ENCODE results near the gene LFNG. TPM values are rescaled to one million over a fixed set of nuclear protein-coding genes. Genes with fewer than 3 reads are reported as not detected.

Gene LFNG
- polyA plus RNA-seq, 1 experiment = 3.1 TPM

- no peak for DNase-seq (ENCODE audit: low read depth)
- TF ChIP-seq CTCF (IDR thresholded peaks at IDR 0.05; ENCODE audit: insufficient read depth, low read depth, low read length) = no peak
- ChIA-PET CTCF (no interaction called here), POLR2A (no interaction called here)
- no peaks in the 10 kb centered on the region for H3K27me3 ChIP-seq (ENCODE audit: control insufficient read depth, insufficient read depth, low read length)
- no peaks in the 10 kb centered on the region for H3K36me3 ChIP-seq (ENCODE audit: control insufficient read depth, insufficient read depth, low read length)
- no peak overlapping the region for H3K4me3 ChIP-seq (ENCODE audit: low read depth, low read length)
Measured at GRCh38 chr7:2490181-2490651, 29.4 kb upstream of the LFNG start.

- TF ChIP-seq CTCF (IDR thresholded peaks at IDR 0.05; ENCODE audit: insufficient read depth, low read depth, low read length) = no peak
- DNase-seq (ENCODE audit: low read depth) = no peak
- CTCF ChIA-PET = no interaction called here
- POLR2A ChIA-PET = no interaction called here
- Histone ChIP-seq H3K4me3 (ENCODE audit: low read depth, low read length) (no peak overlapping the region), H3K27me3 (ENCODE audit: control insufficient read depth, insufficient read depth, low read length) (no peaks in the 10 kb centered on the region; the same call in 1 of the 2 replicates), H3K36me3 (ENCODE audit: control insufficient read depth, insufficient read depth, low read length) (no peaks in the 10 kb centered on the region)
Measured at GRCh38 chr7:2492038-2492437, 27.5 kb upstream of the LFNG start.

GRCh38 chr7:2493205-2494164 is 26.1 kb upstream of the LFNG start:
- ChIA-PET POLR2A (no interaction called here), CTCF (interaction anchor here (0.8 to 1.1 kb wide), 5 partner anchors 13 to 187 kb away, joined by 3 read pairs; no protein-coding TSS in a partner anchor)
- H3K36me3 ChIP-seq (ENCODE audit: control insufficient read depth, insufficient read depth, low read length) = no peaks in the 10 kb centered on the region
- no peak for DNase-seq (ENCODE audit: low read depth)
- no peak for TF ChIP-seq CTCF (IDR thresholded peaks at IDR 0.05; ENCODE audit: insufficient read depth, low read depth, low read length)
- peaks cover 4% of the 10 kb centered on the region for H3K27me3 ChIP-seq (ENCODE audit: control insufficient read depth, insufficient read depth, low read length)
- no peak overlapping the region for H3K4me3 ChIP-seq (ENCODE audit: low read depth, low read length)

- no peak for DNase-seq (ENCODE audit: low read depth)
- Histone ChIP-seq H3K27me3 (ENCODE audit: control insufficient read depth, insufficient read depth, low read length) (peaks cover 4% of the 10 kb centered on the region), H3K4me3 (ENCODE audit: low read depth, low read length) (no peak overlapping the region), H3K36me3 (ENCODE audit: control insufficient read depth, insufficient read depth, low read length) (no peaks in the 10 kb centered on the region)
- POLR2A ChIA-PET = no interaction called here
- CTCF ChIA-PET = no interaction called here
- no peak for TF ChIP-seq CTCF (IDR thresholded peaks at IDR 0.05; ENCODE audit: insufficient read depth, low read depth, low read length)
Measured at GRCh38 chr7:2494191-2495130, 25.1 kb upstream of the LFNG start.

All from BJ (cell line).